A673 (cell line): Measurements from ENCODE around the gene ALDH1A3. TPM values are rescaled to one million over a fixed set of nuclear protein-coding genes. Genes with fewer than 3 reads are reported as not detected.

Experiments
- BruUV-seq: library from RNA; stranded (reverse); fragments of 400-500 nt; replicated peaks from 2 replicates; lab custom pipeline; 2021; lab: Mats Ljungman, UMichigan
- CTCF ChIA-PET: fragments of 300-600 bp; sonication (Branson Sonifier 250); formaldehyde crosslinking; loops from one replicate; lab custom pipeline; 2022; ENCODE audit warnings: antibody characterized with exemption; lab: Charles Lee
- POLR2A ChIA-PET: fragments of 300-600 bp; sonication (Branson Sonifier 250); formaldehyde crosslinking; loops from one replicate; lab custom pipeline; 2022; ENCODE audit warnings: antibody characterized with exemption; ENCODE audit not compliant: low non-redundant PET; lab: Charles Lee
- DNase-seq: peaks from one replicate; pipeline ENCODE4 v3.0.0-alpha.2; 2015; ENCODE audit warnings: low spot score
- H3K27ac ChIP-seq: fragments of 200-600 bp; sonication (generic); 2 replicates; pipeline ENCODE4 v1.5.1; 2016; ENCODE audit warnings: mixed run types, low read depth, mild to moderate bottlenecking, mixed read lengths, antibody characterized with exemption, low read length; ENCODE audit not compliant: poor library complexity, severe bottlenecking
- H3K27me3 ChIP-seq: fragments of 200-600 bp; sonication (generic); replicated peaks from 2 replicates; pipeline ENCODE4 v1.6.1; 2017; ENCODE audit warnings: mixed run types, low read depth, mild to moderate bottlenecking, mixed read lengths, antibody characterized with exemption, low read length; ENCODE audit not compliant: insufficient read depth, poor library complexity
- H3K36me3 ChIP-seq: fragments of 200-600 bp; sonication (generic); 2 replicates; pipeline ENCODE4 v1.6.1; 2016; ENCODE audit warnings: mixed run types, mild to moderate bottlenecking, mixed read lengths, antibody characterized with exemption, low read length; ENCODE audit not compliant: insufficient read depth, poor library complexity, severe bottlenecking
- H3K4me1 ChIP-seq: fragments of 200-600 bp; sonication (generic); 2 replicates; pipeline ENCODE4 v1.6.1; 2017; ENCODE audit warnings: mixed run types, mild to moderate bottlenecking, mixed read lengths, antibody characterized with exemption, low read length; ENCODE audit not compliant: insufficient read depth, poor library complexity, severe bottlenecking
- H3K4me3 ChIP-seq: fragments of 200-600 bp; sonication (generic); 2 replicates; pipeline ENCODE4 v1.5.1; 2016; ENCODE audit warnings: low read depth, mixed run types, mild to moderate bottlenecking, mixed read lengths, low read length; ENCODE audit not compliant: poor library complexity, severe bottlenecking
- H3K9me3 ChIP-seq: fragments of 200-600 bp; sonication (generic); 2 replicates; pipeline ENCODE4 v1.6.1; 2016; ENCODE audit warnings: mixed run types, low read depth, mild to moderate bottlenecking, mixed read lengths, antibody characterized with exemption, low read length; ENCODE audit not compliant: poor library complexity, severe bottlenecking
- EZH2 ChIP-seq: fragments of 200-600 bp; sonication (generic); IDR thresholded peaks from 2 replicates; pipeline ENCODE4 v1.6.1; 2017; ENCODE audit warnings: borderline replicate concordance, low read depth, mild to moderate bottlenecking, mixed read lengths, antibody characterized with exemption, low read length; ENCODE audit not compliant: poor library complexity, severe bottlenecking
- intact Hi-C: fragments of 100-400 bp; cut with micrococcal nuclease; formaldehyde crosslinking; loops from one replicate; pipeline ENCODE4 v1.10.0; 2022; ENCODE audit not compliant: unreplicated experiment
- total RNA-seq: library from RNA; stranded (reverse); gene quantifications from 2 replicates; pipeline ENCODE4 v1.2.3, GENCODE V29; 2021
- TF ChIP-seq, protein P1 (sequence below): fragments of 300-800, 200-600 bp; sonication (generic); conservative IDR thresholded peaks from 2 replicates; pipeline ENCODE4 v1.5.1; 2017; ENCODE audit warnings: low read depth, mild to moderate bottlenecking, antibody characterized with exemption, low read length, moderate library complexity, mixed read lengths

The ALDH1A3 gene
- total RNA-seq, 1 experiment from 2014 or later = 0.19 TPM

GRCh38 chr15:100858294-100858693 is 21.3 kb upstream of the ALDH1A3 start:
- Histone ChIP-seq H3K4me3 (no peak overlapping the region), H3K9me3 (no peaks in the 10 kb centered on the region), H3K36me3 (no peaks in the 10 kb centered on the region), H3K4me1 (peaks cover 35% of the 10 kb centered on the region), H3K27me3 (no peaks in the 10 kb centered on the region), H3K27ac (no peak overlapping the region)
- no peak for DNase-seq
- CTCF ChIA-PET = no interaction called here
- POLR2A ChIA-PET = no interaction called here
- no TSS peak for BruUV-seq
- intact Hi-C loops = no loop called here
- TF ChIP-seq, protein P1, sequence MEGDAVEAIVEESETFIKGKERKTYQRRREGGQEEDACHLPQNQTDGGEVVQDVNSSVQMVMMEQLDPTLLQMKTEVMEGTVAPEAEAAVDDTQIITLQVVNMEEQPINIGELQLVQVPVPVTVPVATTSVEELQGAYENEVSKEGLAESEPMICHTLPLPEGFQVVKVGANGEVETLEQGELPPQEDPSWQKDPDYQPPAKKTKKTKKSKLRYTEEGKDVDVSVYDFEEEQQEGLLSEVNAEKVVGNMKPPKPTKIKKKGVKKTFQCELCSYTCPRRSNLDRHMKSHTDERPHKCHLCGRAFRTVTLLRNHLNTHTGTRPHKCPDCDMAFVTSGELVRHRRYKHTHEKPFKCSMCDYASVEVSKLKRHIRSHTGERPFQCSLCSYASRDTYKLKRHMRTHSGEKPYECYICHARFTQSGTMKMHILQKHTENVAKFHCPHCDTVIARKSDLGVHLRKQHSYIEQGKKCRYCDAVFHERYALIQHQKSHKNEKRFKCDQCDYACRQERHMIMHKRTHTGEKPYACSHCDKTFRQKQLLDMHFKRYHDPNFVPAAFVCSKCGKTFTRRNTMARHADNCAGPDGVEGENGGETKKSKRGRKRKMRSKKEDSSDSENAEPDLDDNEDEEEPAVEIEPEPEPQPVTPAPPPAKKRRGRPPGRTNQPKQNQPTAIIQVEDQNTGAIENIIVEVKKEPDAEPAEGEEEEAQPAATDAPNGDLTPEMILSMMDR = no peak

- Histone ChIP-seq H3K27me3 (no peaks in the 10 kb centered on the region), H3K36me3 (no peaks in the 10 kb centered on the region), H3K4me3 (no peak overlapping the region), H3K27ac (no peak overlapping the region), H3K4me1 (peaks cover 20% of the 10 kb centered on the region), H3K9me3 (no peaks in the 10 kb centered on the region)
- POLR2A ChIA-PET = no interaction called here
- no peak for DNase-seq
- no TSS peak for BruUV-seq
- intact Hi-C loops = no loop called here
- CTCF ChIA-PET = no interaction called here
- no peak for TF ChIP-seq EZH2
- TF ChIP-seq, protein P1 = no peak
Observed at GRCh38 chr15:100859970-100860828, 19.4 kb upstream of the ALDH1A3 start.

DNA sequence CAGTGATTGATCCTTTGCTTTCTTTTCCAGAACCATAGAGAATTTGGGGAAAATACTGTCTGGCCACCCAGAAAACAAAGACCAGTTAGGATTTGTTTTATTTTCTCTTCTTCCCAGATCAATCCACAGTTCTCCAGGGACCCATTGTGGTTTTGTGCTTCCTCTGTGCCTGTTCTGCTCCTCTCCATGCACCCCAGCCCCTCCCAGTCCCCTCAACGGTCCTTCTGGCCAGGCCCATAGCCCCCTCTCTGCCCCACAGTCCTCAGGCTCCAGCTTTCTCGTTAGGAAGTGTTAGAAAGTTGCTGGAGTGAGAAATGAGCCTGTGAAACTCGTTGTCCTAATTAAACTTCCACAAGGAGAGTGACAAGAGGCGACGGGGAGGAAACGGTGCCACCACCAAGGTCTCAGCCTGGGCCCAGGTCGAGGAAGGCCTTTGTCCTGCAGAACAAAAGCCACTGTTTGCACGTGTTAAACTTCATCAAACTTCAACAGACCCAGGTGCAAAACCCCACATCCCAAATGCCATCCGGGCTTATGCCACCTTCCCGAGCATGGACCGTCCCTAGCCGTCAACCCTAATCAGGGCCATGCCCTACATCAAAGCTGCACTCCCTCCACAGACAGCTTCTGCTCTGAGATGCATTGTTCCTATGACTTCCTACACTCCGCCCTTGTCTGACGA is 18.7 kb upstream of the ALDH1A3 start:
- POLR2A ChIA-PET = no interaction called here
- BruUV-seq = no TSS peak

More for the DNA sequence above, 18.7 kb upstream of the ALDH1A3 start:
- H3K27ac ChIP-seq = no peak overlapping the region
- no peak for TF ChIP-seq EZH2
- TF ChIP-seq, protein P1 = no peak
- no peaks in the 10 kb centered on the region for H3K9me3 ChIP-seq
- H3K27me3 ChIP-seq = no peaks in the 10 kb centered on the region
- intact Hi-C loops = no loop called here
- no peak overlapping the region for H3K4me3 ChIP-seq
- H3K4me1 ChIP-seq = peaks cover 14% of the 10 kb centered on the region
- CTCF ChIA-PET = no interaction called here
- DNase-seq = no peak
- no peaks in the 10 kb centered on the region for H3K36me3 ChIP-seq
